22Rv1 (cell line): Measurements from ENCODE around the gene PPP1R13B.

Experiments used
- H3K27ac ChIP-seq: fragments of 450-650 bp; 2 replicates; pipeline ENCODE4 v1.5.1; 2017
- CTCF ChIP-seq: fragments of 450-650 bp; IDR thresholded peaks from 2 replicates; pipeline ENCODE4 v1.5.1; 2017; ENCODE audit warnings: mild to moderate bottlenecking
- ZFX ChIP-seq: fragments of 450-650 bp; IDR thresholded peaks from 2 replicates; pipeline ENCODE4 v1.6.1; 2017; ENCODE audit warnings: antibody characterized with exemption, borderline replicate concordance

Gene PPP1R13B

GRCh38 chr14:103714063-103714724 lies 133.2 kb downstream of the PPP1R13B start:
- no peak for TF ChIP-seq ZFX
- TF ChIP-seq CTCF, result no peak
- peak overlapping the region; percentile 85 for H3K27ac ChIP-seq

GRCh38 chr14:103713304-103714062 lies 133.9 kb downstream of the PPP1R13B start:
- TF ChIP-seq ZFX, result no peak
- no peak for TF ChIP-seq CTCF
- peak overlapping the region; percentile 85 for H3K27ac ChIP-seq

GRCh38 chr14:103712633-103713247 lies 134.6 kb downstream of the PPP1R13B start:
- TF ChIP-seq ZFX, result no peak
- no peak for TF ChIP-seq CTCF
- peak overlapping the region; percentile 85 for H3K27ac ChIP-seq

GRCh38 chr14:103711516-103712431 lies 135.6 kb downstream of the PPP1R13B start:
- TF ChIP-seq CTCF (no peak), ZFX (no peak)
- H3K27ac ChIP-seq, result peak overlapping the region; percentile 85

- peak overlapping the region; percentile 85 for H3K27ac ChIP-seq
Observed at GRCh38 chr14:103710771-103711377, 136.5 kb downstream of the PPP1R13B start.

GRCh38 chr14:103709814-103710213 lies 137.6 kb downstream of the PPP1R13B start:
- H3K27ac ChIP-seq, result peak overlapping the region; percentile 85

More at GRCh38 chr14:103710771-103711377, 136.5 kb downstream of the PPP1R13B start:
- no peak for TF ChIP-seq ZFX
- TF ChIP-seq CTCF, result no peak

More at GRCh38 chr14:103709814-103710213, 137.6 kb downstream of the PPP1R13B start:
- TF ChIP-seq CTCF, result no peak
- no peak for TF ChIP-seq ZFX
